Measurements from ENCODE around the gene AGPAT2.

The AGPAT2 gene

GRCh38 chr9:136631038-136632000 lies 55.9 kb downstream of the AGPAT2 start:
- peak; percentile 85 for TF ChIP-seq CTCF (IDR thresholded peaks at IDR 0.05; ENCODE audit: low read depth, low read length, missing control alignments)
- H3K4me3 ChIP-seq (replicated peaks; ENCODE audit: low read depth, low read length) = no peak overlapping the region
- peak; percentile 51 for DNase-seq (ENCODE audit: extremely low read depth, low read depth)

- TF ChIP-seq CTCF (IDR thresholded peaks at IDR 0.05; ENCODE audit: low read depth, low read length, missing control alignments) = no peak
- no peak overlapping the region for H3K4me3 ChIP-seq (replicated peaks; ENCODE audit: low read depth, low read length)
- no peak for DNase-seq (ENCODE audit: extremely low read depth, low read depth)
Measured at GRCh38 chr9:136630662-136630992, 56.6 kb downstream of the AGPAT2 start.

- peak; percentile 66 for TF ChIP-seq CTCF (IDR thresholded peaks at IDR 0.05; ENCODE audit: low read depth, low read length, missing control alignments)
- H3K4me3 ChIP-seq (replicated peaks; ENCODE audit: low read depth, low read length) = no peak overlapping the region
- no peak for DNase-seq (ENCODE audit: extremely low read depth, low read depth)
Measured at GRCh38 chr9:136629879-136630661, 57.2 kb downstream of the AGPAT2 start.

- TF ChIP-seq CTCF (IDR thresholded peaks at IDR 0.05; ENCODE audit: low read depth, low read length, missing control alignments) = no peak
Measured at GRCh38 chr9:136629001-136629878, 58.0 kb downstream of the AGPAT2 start.

GRCh38 chr9:136628268-136628667 lies 59.0 kb downstream of the AGPAT2 start:
- H3K4me3 ChIP-seq (replicated peaks; ENCODE audit: low read depth, low read length) = no peak overlapping the region
- TF ChIP-seq CTCF (IDR thresholded peaks at IDR 0.05; ENCODE audit: low read depth, low read length, missing control alignments) = no peak
- DNase-seq (ENCODE audit: extremely low read depth, low read depth) = no peak

More at GRCh38 chr9:136629001-136629878, 58.0 kb downstream of the AGPAT2 start:
- no peak overlapping the region for H3K4me3 ChIP-seq (replicated peaks; ENCODE audit: low read depth, low read length)
- DNase-seq (ENCODE audit: extremely low read depth, low read depth) = no peak

- no peak for TF ChIP-seq CTCF (IDR thresholded peaks at IDR 0.05; ENCODE audit: low read depth, low read length, missing control alignments)
- DNase-seq (ENCODE audit: extremely low read depth, low read depth) = no peak
- no peak overlapping the region for H3K4me3 ChIP-seq (replicated peaks; ENCODE audit: low read depth, low read length)
Measured at GRCh38 chr9:136627703-136628102, 59.6 kb downstream of the AGPAT2 start.

Data from HFF-Myc (cell line).